NCI-H82 treated with DMSO at 0.1 percent for 48 hours (cell line): ENCODE results near the gene CAMK1D.

Experiments
- DNase-seq: peaks from one replicate; lab custom pipeline; 2025; ENCODE audit not compliant: unreplicated experiment; lab: John Stamatoyannopoulos, UW

Gene CAMK1D

GRCh38 chr10:12589791-12590190 lies 240.4 kb downstream of the CAMK1D start:
- no peak for DNase-seq

- DNase-seq = no peak
Observed at GRCh38 chr10:12590675-12591659, 241.6 kb downstream of the CAMK1D start.

- no peak for DNase-seq
Observed at GRCh38 chr10:12592967-12593366, 243.6 kb downstream of the CAMK1D start.

- no peak for DNase-seq
Observed at GRCh38 chr10:12594448-12594944, 245.1 kb downstream of the CAMK1D start.

GRCh38 chr10:12595936-12596576 lies 246.7 kb downstream of the CAMK1D start:
- DNase-seq = no peak

- DNase-seq = no peak
Observed at GRCh38 chr10:12597176-12597575, 247.8 kb downstream of the CAMK1D start.

- DNase-seq = no peak
Observed at GRCh38 chr10:12597788-12598765, 248.7 kb downstream of the CAMK1D start.

GRCh38 chr10:12600652-12601051 lies 251.3 kb downstream of the CAMK1D start:
- no peak for DNase-seq

GRCh38 chr10:12602521-12602920 lies 253.2 kb downstream of the CAMK1D start:
- DNase-seq = no peak

- no peak for DNase-seq
Observed at GRCh38 chr10:12603766-12604470, 254.6 kb downstream of the CAMK1D start.

GRCh38 chr10:12605580-12606405 lies 256.4 kb downstream of the CAMK1D start:
- DNase-seq = no peak

GRCh38 chr10:12606461-12606860 lies 257.1 kb downstream of the CAMK1D start:
- no peak for DNase-seq

GRCh38 chr10:12608761-12609160 lies 259.4 kb downstream of the CAMK1D start:
- no peak for DNase-seq

GRCh38 chr10:12609435-12609834 lies 260.1 kb downstream of the CAMK1D start:
- DNase-seq = no peak

- no peak for DNase-seq
Observed at GRCh38 chr10:12613136-12613535, 263.8 kb downstream of the CAMK1D start.

- DNase-seq = no peak
Observed at GRCh38 chr10:12614177-12614995, 265.0 kb downstream of the CAMK1D start.

GRCh38 chr10:12615296-12616220 lies 266.2 kb downstream of the CAMK1D start:
- DNase-seq = no peak
